ENCODE data around the gene PROM1.
A peak's percentile ranks its signal among the peaks of the same experiment; 100 is the strongest.

The PROM1 gene

DNA sequence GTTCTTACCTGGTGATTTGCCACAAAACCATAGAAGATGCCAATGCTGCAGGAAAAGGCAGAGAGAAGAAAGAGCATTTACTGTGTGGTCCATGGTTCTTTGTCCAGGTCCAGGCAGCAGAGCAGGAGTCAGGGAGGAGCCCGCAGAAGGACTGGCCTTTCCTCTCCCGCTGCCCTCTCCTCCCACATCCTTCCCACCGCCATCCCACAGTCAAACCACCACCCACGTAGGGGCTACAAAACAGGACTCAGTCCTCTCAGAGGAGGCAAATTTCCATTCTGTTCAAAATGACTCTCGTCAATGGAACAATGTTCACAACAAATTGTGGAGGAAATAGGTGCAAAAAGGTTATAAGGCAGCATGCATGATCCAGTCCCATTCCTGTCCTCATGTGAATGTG, 58.6 kb downstream of the PROM1 start:
- no peak for DNase-seq

DNA sequence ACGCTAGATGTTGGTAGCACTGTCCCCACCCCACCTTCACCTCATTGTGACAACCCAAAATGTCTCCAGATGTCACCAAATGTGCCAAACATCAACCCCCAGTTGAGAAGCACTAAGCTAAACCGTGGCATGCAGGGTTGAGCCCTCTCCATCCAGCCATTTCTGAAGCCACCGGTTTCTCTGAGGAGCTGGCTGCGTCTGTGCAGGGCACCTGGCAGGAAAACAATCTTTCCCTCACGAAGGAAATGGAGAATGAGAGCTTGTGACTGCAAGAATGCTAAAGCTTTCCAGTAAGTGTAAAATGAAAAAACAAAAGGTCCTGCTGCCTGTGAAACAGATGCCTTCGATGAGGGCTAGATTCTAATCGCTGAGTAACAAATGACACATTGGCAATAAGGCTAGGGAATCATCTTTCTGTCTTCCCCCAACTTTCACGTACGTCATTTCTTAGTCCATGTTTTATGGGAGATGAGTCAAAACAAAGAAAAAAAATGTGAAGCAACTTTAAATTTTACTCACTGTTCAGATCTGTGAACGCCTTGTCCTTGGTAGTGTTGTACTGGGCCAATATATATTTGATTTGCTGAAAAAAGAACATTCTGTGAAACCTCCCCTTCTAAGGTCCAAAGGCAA, 59.9 kb downstream of the PROM1 start:
- DNase-seq = no peak

DNA sequence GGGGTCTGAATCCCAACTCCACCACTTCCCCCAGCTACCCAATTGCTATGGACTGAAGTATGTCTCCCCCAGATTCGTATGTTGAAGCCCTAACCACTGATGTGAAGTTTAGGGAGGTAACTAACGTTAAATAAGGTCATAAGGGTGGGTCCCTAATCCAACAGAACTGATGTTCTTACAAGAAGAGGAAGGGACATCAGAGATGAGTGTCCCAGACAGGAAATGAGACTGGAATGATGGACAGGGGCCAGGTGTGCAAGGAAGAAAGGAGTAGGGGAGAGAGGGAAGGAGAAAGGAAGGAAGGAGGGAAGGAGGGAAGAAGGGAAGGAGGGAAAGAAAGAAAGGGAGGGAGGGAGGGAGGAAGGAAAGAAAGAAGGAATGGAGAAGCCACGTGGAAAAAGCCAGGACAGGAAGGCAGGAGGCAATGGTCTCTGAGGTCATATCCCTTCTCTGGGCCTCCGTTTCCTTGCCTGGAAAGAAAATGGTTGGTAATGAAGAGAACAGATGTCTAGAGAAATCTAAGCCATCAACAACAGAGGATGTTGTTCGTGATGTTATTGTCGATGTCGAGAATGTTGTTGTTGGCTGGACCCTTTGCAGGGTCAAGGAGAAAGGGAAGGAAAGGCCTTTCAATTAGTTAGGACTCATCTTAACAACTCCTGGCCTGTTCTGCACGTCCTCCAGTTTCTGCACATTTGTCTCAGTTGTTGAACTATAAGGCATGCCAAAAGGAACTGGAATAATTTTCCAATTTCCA, 61.8 kb downstream of the PROM1 start:
- no peak for DNase-seq

DNA sequence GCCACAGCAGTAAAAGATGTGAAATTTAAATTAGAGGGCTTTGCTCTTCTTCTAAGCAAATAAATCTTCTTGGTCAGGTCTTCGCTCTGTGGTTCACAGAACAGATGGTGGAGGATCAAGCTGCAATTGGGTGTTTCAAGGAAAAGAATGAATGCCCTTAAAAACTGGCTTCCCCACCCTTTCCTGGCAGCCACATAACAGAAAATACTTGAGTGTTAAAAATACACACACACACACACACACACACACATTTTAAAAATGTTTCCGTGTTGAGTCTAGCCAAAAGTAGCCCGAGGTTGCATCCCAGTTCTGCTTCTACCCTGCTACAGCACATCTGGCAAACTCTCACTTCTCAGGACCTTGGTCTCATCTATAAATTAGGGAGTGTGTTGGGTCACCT, 64.2 kb downstream of the PROM1 start:
- DNase-seq = no peak

DNA sequence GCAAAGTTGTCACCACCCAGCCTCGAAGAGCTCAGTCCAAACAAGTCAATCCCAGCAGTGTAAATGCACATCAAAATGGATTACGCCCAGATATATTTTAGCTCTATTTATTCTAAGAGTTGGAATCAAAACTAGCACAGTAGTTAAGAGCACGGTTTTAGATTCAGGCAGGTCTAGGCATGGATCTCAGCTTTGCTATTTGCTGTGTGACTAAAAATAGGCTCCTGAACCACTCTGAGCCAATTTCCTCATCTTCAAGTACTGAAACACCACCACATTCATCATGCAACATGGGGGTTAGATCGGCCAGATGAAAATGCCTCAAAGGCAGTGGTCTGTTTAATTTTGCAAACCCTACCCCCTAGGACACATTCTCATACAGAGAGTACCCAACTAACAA, 65.0 kb downstream of the PROM1 start:
- no peak for DNase-seq

DNA sequence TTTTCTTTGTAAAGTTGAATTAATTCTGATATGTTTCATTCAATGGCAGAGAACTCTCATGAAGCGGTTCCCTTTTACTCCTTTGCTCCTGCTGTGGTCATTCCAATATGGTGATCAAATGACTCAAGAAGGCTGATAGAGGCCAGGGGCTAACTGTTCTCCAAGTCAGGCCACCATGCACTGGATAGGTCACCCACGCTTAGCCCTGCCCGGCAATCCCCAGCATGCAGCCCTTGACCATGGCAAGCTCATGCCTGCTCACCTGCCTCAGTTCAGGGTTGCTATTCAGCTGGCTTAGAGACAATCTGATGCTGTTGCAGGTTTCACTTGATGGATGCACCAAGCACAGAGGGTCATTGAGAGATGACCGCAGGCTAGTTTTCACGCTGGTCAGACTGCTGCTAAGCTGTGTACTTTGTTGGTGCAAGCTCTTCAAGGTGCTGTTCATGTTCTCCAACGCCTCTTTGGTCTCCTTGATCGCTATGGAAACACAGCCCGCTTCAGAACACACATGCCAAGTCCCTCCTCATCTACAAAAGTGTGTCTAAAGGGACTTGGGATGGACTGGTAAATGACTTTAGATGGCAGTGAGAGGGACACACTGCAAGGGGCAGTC, 65.7 kb downstream of the PROM1 start:
- no peak for DNase-seq

DNA sequence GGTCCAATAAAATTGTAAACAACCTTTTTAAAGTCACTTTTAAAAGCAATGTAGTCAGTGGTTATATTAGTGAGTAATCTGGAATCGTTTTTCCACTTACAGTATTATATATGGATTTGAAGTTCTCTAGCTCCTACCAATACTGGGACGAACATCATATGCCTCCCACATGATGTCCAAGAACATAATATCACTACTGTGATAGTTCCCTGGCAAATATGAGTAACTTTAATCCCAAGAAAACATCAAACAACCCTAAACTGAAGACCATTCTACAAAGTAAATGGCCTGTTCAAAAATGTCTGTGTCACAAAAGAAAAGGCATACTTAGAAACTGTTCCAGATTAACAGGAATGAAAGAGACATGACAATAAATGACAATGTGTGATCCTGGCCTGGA, 67.3 kb downstream of the PROM1 start:
- no peak for DNase-seq

DNA sequence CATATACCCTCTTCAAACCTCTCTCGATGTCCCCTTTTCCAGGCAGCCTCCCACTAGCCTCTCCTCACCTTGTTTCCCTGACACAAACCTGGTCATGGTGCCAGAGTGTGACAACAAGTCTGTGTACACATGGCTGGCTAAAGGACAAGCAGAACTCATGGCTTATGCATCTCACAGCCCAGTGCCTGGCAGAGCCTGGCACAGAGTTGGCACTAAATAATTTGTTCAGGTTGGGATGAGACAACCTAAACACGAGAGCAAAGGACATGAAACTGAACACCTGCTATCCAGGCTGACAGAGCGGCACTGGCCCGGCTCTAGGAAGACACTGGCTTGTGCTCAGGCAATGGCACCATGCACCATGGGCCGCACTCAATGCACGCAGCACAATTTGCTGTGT, 72.7 kb downstream of the PROM1 start:
- no peak for DNase-seq

DNA sequence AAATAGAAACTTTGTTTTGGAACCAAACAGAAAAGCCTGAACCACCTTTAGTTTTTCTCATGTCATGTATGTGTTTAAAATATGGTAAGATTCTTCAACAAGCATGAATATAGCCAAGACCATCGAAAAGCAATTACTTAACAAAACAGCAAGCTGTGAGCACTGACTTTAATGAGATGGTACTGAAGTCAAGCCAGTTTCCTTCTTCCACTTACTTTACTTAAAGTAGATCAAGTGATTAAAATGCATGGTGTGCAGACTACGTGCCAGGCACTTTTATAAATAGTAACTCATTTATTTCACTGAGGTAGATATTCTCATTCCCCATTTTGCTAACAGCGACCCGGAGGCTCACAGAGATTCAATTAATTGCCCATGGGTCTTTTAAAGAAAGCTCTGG, 74.7 kb downstream of the PROM1 start:
- DNase-seq = no peak

DNA sequence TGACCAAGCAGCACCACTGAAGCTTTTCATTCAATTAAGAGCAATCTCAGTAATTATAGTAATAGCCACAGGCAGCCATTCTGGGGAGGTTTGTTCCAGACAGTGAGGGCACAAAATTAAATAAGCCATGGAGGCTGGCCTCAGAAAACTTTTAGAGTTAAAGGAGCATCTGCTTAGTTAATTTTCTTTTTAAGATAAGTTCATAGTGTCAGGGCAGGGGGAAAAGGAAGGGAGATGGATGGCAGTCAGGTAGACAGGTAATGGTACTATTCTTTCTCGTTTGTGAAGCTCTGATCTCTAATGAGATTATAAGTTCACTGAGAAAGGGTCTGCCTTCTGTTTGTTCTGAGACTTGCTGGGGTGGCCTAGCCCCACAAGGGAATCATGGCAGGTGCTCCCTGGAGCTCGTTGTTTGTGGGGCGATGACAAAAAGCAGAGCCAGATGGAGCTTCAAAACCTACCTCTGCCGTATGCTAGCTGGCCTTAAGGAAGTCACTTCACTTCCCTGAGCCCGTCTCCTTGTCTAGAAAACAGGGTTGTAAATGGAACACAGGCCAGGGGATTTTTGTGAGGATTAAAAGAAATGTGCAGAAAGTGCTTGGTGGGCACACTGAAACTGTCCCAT, 76.2 kb downstream of the PROM1 start:
- DNase-seq = no peak

DNA sequence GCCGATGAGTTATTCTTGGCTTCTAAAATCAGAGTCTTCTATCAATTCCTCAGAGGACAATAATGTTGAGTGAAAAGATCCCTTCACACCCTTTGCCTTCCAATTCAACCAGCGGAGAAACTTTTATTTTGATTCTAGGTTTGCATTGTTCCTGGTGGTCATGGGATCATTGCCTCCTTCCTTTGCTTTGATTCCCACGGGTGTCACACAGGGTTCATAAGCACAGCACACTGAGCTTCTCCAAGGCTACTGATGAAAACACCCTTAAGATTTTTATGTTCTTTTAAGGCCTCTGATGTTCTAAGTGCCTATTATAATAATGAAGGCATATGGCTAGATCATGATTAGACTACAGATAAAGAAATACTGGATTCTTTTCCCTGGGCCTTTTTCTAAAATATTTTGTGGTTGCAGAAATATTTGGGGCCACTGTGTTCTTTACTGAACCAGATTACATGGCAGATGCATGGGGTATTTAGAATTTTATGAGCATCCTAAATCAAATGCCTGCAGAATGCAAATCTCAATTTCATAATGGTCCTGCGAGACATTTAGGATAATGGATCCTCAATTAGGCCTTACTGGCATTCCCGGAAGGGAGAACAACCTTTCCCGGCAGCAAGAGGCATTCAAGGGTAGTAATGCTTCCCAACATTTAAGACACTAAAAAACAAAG, 76.9 kb downstream of the PROM1 start:
- DNase-seq = no peak

DNA sequence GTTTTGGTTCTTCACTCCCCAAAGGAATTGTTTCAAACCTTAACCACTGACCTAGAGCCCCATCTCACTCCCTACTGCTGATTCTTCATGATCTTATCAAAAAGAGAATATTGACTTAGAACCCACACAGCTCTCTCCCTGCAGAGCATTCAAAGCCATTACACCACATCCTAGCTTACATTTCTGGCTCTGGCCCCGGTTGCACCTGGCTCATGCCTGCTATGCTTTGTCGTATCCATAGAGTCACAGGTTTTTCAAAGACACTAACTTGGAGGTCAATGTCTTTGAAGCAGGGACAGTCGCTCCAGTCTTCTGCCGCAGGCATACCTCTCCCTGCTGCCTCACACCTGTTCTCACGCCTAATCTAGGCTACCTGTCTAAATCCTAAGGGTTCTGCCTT, 78.1 kb downstream of the PROM1 start:
- no peak for DNase-seq

DNA sequence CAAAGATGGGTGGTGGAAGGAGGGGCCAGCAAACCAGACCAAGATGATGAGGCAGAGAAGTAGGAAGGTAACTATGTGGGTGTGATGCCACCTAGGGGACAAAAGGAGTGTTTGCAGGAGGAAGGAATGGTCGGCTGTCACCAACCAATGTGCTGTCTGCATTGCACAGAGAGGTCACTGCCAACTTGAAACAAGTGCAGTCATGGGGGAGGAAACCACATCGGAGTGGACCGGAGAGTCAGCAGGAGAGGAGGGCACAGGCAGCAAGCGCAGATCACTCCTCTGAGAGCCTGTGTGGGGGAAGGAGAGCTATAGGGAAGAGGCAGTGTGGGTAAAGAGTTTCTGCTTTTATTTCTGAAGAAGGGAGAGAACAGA, 82.4 kb downstream of the PROM1 start:
- peak; percentile 65 to 74 for DNase-seq

DNA sequence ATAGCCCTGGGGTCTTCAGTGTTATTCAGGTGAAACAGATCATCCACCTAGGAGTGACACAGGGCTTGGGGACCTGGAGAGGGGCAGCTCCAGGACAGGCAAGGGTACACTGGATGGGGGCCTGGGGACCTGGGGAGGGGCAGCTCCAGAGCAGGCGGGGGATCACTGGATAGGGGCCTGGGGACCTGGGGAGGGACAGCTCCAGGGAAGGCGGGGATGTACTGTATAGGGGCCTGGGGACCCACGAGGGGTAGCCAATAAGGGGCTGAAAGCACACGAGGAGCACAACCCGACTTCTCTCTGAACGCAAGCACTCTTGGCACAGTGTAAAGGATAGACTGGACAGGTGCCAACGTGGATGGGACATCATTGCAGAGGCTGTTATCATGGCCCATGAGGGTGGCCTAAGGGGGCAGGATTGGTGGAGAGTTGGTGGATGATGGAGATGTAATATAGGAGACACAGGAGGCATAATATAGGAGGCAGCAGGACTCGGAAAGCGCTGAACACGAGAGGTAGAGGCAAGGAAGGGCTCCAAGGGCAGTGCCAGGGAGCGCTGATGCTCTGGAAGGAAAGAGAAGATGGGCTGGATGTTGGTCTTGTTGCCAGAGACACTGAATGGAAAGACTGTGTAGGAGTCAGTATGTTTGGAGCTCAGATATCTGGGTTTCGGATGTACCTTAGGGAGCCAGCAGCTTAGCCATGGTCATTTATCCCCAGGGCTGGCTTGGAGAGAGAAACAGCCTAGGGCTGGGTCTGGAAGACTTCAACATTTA, 82.9 kb downstream of the PROM1 start:
- no peak for DNase-seq

DNA sequence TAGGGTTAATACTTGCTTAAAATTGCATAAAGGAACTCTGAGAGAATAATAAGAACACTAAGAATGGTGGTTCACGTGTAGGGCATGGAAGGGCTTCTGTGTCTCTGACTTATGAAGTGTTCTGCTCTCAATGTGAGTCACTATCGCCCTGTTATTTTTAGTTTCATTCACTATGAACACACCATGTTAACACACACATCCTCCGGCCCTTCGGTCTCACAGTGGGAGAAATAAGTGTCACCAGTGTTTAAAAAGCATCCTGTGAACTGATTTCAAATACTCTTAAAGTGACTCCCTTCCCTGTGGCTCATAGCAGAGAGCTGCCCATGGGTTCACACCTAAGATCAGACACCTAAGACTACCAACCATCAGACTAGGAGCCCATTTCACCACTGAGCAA, 87.0 kb downstream of the PROM1 start:
- no peak for DNase-seq

DNA sequence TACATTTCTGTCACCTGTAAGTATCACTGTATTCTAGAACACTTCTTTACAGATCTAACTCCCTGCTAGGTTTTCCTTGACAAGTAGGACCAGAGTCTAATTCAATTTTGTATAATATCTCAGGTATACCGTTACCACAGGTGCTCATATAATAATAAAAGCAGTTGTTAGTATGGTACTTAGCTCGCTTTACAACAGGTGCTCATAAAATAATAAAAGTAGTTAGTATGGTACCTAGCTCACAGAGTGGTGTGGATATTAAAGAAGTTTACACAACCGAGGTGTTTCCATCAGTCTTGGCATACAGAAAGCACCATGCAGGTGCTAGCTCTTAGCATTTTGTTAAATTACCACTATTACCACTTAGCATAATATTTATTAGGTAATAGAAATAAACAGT, 88.0 kb downstream of the PROM1 start:
- no peak for DNase-seq

DNA sequence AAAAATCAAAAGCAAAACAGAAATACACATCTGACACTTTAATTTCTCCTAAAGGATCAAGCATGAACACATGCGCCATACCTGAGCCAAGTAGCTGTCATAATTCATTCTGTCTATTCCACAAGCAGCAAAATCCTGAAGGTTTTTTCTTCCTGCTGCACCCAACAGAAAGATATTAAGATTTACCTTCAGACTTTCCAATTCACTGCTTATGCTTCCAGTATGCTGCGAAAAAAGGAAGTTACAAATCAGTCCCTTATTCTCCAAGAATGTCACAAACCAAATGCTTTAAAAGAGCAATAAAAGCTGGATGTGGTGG, 91.7 kb downstream of the PROM1 start:
- no peak for DNase-seq

DNA sequence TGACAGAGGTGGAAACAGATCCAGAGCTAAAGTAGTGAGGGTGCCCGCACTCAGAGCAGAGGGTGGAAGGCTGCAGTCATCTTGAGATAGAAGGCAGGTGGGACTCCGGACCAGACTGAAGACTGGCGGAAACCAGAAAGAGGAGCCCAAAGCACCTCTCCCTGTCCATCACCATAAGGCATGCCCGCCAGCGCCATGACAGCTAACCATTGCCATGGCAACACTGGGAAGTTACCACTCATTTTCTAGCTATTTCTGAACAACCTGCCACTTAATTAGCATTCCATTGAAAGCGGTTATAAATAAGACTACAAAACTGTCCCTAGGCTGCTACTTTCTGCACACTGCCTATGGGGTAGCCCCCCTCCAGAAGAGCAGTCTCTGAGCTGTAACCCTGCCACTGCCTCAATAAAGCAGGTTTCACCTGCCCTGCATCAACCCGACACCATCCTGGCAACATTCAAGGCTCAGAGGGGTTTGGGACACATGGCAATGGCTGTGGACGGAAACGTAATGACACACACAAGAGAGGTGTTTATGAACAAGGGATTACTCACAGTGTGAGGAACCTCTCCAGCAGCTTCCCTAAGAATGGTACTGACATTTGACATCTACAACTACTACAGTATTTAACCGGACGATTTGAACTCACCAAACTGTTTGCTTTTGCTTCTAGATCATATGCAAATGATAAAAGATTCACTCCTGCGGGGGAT, 93.1 kb downstream of the PROM1 start:
- no peak for DNase-seq

DNA sequence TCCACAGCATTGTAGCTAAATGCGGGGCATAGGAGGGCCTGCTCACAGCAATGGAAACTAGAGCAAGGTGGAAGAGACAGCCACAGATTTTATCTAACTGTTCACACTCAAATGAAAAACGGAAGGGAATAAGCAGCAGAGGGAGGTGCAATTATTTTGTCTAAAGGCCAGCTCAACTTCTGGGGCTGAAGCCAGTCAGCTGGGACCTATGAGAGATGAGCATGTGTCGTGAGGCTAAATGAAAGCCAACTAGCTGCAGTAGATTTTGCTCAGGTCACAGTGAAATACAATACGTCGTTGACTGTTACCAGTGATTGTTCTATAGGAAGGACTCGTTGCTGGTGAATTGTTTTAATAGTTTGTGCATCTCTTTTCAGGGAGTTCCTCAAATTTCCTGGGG, 94.4 kb downstream of the PROM1 start:
- DNase-seq = no peak

DNA sequence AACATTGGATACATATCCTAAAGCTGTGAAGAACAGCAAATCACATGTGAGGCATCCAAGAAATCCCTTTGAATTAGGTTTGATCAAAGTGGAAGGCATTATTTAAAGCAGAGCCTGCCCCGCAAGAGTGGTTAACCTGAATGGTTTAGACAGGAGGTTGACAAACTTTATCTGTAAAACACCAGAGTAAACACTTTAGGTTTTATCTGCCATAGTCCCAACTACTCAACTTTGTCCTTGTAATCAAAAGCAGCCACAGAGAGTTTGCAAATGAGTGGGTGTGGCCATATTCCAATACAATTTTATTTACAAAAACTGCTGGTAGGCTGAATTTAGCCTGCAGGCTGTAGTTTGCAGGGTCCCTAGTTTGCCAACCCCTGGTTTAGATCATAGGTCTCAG, 95.6 kb downstream of the PROM1 start:
- no peak for DNase-seq

DNA sequence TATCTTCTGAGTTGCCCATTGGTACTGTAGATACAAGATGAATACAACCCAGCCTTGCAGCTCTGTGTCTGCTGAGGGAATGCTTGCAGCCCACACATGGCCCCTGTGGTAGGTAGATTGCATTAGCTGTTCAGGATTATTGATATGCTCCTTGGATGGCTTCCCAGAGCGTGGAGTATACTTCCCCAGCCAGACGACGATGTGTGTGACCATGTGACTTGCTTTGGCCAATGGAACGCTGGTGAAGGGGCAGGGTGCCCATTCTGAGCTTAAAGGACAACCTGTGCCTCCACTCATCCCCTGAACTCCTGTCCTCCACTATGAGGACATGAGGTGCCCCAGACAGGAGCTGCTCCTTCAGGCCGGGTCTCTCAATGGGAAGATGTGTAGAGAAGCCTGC, 96.9 kb downstream of the PROM1 start:
- DNase-seq = no peak

DNA sequence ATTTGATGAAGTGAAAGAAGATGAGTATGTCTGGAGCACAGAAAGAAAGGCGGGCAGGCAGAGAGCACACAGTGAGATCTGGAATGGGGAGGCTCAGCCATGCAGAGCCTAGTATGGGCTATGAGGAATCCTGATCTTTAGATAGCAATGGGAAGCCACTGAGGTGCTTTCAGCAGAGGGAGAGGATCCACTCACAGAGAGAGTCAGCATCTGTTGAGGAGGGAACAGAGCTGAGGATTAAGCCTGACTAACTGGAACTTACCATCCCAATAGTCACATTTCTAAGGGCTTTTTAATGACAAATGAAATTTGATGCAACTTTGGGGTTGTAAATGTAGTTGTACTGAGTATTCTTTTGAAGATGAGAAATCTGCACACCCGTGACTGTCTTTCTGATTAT, 100.2 kb downstream of the PROM1 start:
- DNase-seq = no peak

Measured in NCI-H2081 (cell line).